AG10803 (cell line): ENCODE results near the gene RETREG1.
A peak's percentile ranks its signal among the peaks of the same experiment; 100 is the strongest.
"Not testable (repeated sequence)": the region's sequence is repeated elsewhere in the genome, so short reads cannot be mapped to it uniquely, and the experiment has no call there.

Experiments
- DNase-seq: peaks from one replicate; pipeline ENCODE4 v3.0.0; 2010; ENCODE audit warnings: low read depth
- H3K4me3 ChIP-seq: 2 replicates; pipeline ENCODE4 v1.5.1; 2011; ENCODE audit warnings: mild to moderate bottlenecking, low read length, control low read depth
- TF ChIP-seq, protein P1 (sequence below): conservative IDR thresholded peaks from 2 replicates; pipeline ENCODE4 v1.5.1; 2011; ENCODE audit warnings: mild to moderate bottlenecking, low read length, control low read depth, inconsistent platforms

Gene RETREG1

GRCh38 chr5:16615741-16616535 is 859 bp downstream of the RETREG1 start:
- TF ChIP-seq, protein P1, sequence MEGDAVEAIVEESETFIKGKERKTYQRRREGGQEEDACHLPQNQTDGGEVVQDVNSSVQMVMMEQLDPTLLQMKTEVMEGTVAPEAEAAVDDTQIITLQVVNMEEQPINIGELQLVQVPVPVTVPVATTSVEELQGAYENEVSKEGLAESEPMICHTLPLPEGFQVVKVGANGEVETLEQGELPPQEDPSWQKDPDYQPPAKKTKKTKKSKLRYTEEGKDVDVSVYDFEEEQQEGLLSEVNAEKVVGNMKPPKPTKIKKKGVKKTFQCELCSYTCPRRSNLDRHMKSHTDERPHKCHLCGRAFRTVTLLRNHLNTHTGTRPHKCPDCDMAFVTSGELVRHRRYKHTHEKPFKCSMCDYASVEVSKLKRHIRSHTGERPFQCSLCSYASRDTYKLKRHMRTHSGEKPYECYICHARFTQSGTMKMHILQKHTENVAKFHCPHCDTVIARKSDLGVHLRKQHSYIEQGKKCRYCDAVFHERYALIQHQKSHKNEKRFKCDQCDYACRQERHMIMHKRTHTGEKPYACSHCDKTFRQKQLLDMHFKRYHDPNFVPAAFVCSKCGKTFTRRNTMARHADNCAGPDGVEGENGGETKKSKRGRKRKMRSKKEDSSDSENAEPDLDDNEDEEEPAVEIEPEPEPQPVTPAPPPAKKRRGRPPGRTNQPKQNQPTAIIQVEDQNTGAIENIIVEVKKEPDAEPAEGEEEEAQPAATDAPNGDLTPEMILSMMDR: no peak
- H3K4me3 ChIP-seq: peak overlapping the region; percentile 45
- no peak for DNase-seq

DNA sequence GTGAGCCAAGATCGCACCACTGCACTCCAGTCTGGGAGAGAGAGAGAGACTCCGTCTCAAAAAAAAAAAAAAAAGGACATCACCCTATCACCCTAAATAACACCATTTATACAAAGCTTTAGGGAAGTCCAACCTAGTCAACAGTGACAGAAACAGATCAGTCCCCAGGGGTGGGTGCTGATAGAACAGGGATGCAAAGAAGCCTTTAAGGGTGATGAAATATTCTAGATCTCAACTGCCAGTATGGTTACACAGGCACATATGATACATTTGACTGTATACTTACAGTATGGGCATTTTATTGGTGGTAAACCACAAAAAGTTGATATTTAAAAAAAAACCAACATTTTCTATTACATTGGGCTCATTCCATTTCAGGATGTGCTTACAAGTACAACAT is 4.8 kb downstream of the RETREG1 start:
- H3K4me3 ChIP-seq: no peak overlapping the region
- TF ChIP-seq, protein P1: no peak
- DNase-seq: no peak

GRCh38 chr5:16610896-16611295 is 5.9 kb downstream of the RETREG1 start:
- H3K4me3 ChIP-seq, DNase-seq: not testable (repeated sequence)

GRCh38 chr5:16609412-16609811 is 7.4 kb downstream of the RETREG1 start:
- DNase-seq: no peak
- no peak overlapping the region for H3K4me3 ChIP-seq
- TF ChIP-seq, protein P1: no peak

DNA sequence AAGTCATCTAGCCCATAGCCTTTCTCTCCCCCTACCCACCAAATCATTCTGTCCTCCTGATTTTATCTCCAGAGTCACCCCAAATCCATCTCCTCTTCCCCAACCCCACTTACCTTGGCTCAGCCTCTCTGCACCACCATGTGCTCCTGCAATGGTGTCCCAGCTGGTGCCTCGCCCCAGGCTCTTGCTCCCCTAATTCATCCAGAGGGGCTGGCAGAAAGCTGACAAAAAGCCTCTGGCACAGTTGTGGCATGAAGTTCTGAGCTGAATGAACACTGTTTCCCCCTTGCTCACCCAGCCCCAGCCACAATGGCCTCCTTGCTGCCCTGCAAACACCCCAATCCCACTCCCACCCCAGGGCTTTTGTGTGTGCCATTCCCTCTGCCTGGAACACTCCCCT is 10.2 kb downstream of the RETREG1 start:
- TF ChIP-seq, protein P1: no peak
- H3K4me3 ChIP-seq: no peak overlapping the region
- DNase-seq: no peak

GRCh38 chr5:16603701-16604100 is 13.1 kb downstream of the RETREG1 start:
- DNase-seq: no peak
- no peak overlapping the region for H3K4me3 ChIP-seq
- TF ChIP-seq, protein P1: no peak

- H3K4me3 ChIP-seq: no peak overlapping the region
- TF ChIP-seq, protein P1: no peak
- DNase-seq: no peak
These were observed 13.5 kb downstream of the RETREG1 start for GRCh38 chr5:16603295-16603694.
